C4-2B (cell line): ENCODE results near the gene TUB.

Experiments used
- H3K27ac ChIP-seq: fragments of 450-650 bp; 2 replicates; pipeline ENCODE4 v1.5.1; 2017
- ZFX ChIP-seq: fragments of 450-650 bp; IDR thresholded peaks from 2 replicates; pipeline ENCODE4 v1.6.1; 2017
- TF ChIP-seq, protein P1 (sequence below): fragments of 450-650 bp; conservative IDR thresholded peaks from 2 replicates; pipeline ENCODE4 v1.5.1; 2017; ENCODE audit warnings: mild to moderate bottlenecking

TUB gene

GRCh38 chr11:8066036-8066910, 14.7 kb upstream of the TUB start:
- H3K27ac ChIP-seq: no peak overlapping the region
- TF ChIP-seq, protein P1, sequence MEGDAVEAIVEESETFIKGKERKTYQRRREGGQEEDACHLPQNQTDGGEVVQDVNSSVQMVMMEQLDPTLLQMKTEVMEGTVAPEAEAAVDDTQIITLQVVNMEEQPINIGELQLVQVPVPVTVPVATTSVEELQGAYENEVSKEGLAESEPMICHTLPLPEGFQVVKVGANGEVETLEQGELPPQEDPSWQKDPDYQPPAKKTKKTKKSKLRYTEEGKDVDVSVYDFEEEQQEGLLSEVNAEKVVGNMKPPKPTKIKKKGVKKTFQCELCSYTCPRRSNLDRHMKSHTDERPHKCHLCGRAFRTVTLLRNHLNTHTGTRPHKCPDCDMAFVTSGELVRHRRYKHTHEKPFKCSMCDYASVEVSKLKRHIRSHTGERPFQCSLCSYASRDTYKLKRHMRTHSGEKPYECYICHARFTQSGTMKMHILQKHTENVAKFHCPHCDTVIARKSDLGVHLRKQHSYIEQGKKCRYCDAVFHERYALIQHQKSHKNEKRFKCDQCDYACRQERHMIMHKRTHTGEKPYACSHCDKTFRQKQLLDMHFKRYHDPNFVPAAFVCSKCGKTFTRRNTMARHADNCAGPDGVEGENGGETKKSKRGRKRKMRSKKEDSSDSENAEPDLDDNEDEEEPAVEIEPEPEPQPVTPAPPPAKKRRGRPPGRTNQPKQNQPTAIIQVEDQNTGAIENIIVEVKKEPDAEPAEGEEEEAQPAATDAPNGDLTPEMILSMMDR: no peak
- no peak for TF ChIP-seq ZFX

DNA sequence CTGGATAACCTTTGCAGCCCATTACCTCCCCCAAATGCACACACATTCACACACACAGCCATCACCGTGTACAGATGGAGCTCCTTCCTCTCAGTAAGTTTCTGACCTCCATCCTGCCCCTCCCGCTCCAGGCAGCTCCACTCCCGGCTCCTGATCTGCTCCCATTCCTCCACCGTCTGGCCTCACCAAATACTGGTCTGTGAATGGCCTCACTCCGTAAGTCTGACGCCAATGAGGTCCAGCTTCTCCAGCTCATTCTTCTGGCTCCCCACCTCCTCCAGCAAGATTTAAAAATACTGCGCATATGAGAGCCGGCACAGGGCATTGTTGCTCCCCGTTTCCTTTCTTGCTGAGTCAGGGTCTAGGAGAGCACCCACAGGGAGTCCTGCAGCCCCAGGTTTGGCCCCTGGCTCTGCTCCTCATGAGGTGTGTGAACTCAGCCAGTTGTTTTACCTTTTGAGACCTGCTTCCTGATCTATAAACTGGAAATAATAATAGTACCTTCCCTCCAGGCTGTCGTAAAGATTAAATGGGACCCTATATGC, 14.0 kb upstream of the TUB start:
- no peak for TF ChIP-seq ZFX
- TF ChIP-seq, protein P1: no peak
- H3K27ac ChIP-seq: no peak overlapping the region

GRCh38 chr11:8067567-8067928, 13.5 kb upstream of the TUB start:
- H3K27ac ChIP-seq: no peak overlapping the region
- TF ChIP-seq, protein P1: no peak
- no peak for TF ChIP-seq ZFX

DNA sequence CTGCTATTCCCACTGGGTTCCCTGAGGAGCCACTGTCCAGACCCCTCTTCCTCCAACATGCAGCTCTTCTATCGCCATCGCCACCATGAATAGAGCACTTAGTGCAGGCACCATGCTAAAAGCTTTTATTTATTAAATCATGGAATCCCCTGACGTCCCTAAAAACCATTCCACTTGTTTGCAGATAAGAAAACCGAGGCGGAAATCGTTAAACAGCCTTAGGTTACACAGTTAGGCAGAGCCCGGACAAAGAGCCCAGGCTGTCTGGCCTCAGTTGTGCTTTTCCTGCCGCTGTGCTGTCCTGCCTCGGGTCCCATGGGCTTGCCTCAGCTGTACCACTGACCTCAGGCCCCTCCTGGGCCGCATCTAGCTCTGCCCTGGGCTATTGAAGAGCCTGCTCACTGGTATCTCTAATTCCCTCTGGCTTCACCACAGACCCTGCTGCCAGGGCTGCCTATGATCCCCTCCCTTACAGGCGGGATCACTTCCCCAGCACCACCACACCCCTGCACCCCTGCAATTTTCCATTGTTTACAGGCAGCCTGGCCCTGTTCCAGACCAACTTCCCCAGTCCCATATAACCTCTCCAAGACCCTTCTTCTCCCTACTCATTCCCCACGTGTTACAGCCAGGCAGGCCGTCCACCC, 13.0 kb upstream of the TUB start:
- no peak for TF ChIP-seq ZFX
- TF ChIP-seq, protein P1: no peak
- H3K27ac ChIP-seq: peak overlapping the region; percentile 33; the same call in 1 of the 2 replicates

GRCh38 chr11:8068605-8069221, 12.3 kb upstream of the TUB start:
- TF ChIP-seq, protein P1: no peak
- TF ChIP-seq ZFX: no peak
- H3K27ac ChIP-seq: peak overlapping the region; percentile 33; the same call in 1 of the 2 replicates

- no peak for TF ChIP-seq ZFX
- TF ChIP-seq, protein P1: no peak
- H3K27ac ChIP-seq: no peak overlapping the region
Measured at GRCh38 chr11:8069771-8070170, 11.2 kb upstream of the TUB start.
